Trophoblast cell (in vitro differentiated cells and primary cell): Measurements from ENCODE around the gene CPNE7.

ENCODE experiments used
- DNase-seq, 2 donors: peaks; one replicate each; pipeline ENCODE4 v3.0.0-alpha.2; 2016
- H2AFZ ChIP-seq: 2 replicates; pipeline ENCODE4 v1.6.1; 2013; ENCODE audit warnings: low read length, moderate library complexity, mild to moderate bottlenecking; ENCODE audit not compliant: insufficient read depth, poor library complexity
- H2AK5ac ChIP-seq: 2 replicates; pipeline ENCODE4 v1.6.1; 2013; ENCODE audit warnings: mild to moderate bottlenecking, low read length
- H2BK120ac ChIP-seq: 2 replicates; pipeline ENCODE4 v1.6.1; 2013; ENCODE audit warnings: low read length, mild to moderate bottlenecking, moderate library complexity; ENCODE audit not compliant: insufficient read depth, poor library complexity
- H2BK12ac ChIP-seq: 2 replicates; pipeline ENCODE4 v1.6.1; 2013; ENCODE audit warnings: mild to moderate bottlenecking, low read length, moderate library complexity
- H2BK5ac ChIP-seq: 2 replicates; pipeline ENCODE4 v1.6.1; 2013; ENCODE audit warnings: low read length, low read depth, moderate library complexity, mild to moderate bottlenecking; ENCODE audit not compliant: poor library complexity
- H3K14ac ChIP-seq: 2 replicates; pipeline ENCODE4 v1.6.1; 2013; ENCODE audit warnings: mild to moderate bottlenecking, low read length
- H3K18ac ChIP-seq: 2 replicates; pipeline ENCODE4 v1.6.1; 2013; ENCODE audit warnings: mild to moderate bottlenecking, low read length
- H3K23ac ChIP-seq: 2 replicates; pipeline ENCODE4 v1.6.1; 2013; ENCODE audit warnings: low read length
- H3K27ac ChIP-seq: 2 replicates; pipeline ENCODE4 v1.5.1; 2013; ENCODE audit warnings: low read depth, mild to moderate bottlenecking, inconsistent platforms, low read length, moderate library complexity
- H3K27me3 ChIP-seq: 2 replicates; pipeline ENCODE4 v1.6.1; 2013; ENCODE audit warnings: inconsistent platforms, mild to moderate bottlenecking, low read length, moderate library complexity; ENCODE audit not compliant: insufficient read depth
- H3K36me3 ChIP-seq, 2 experiments: 1 replicate in 1 of 2; 2 replicates in 1 of 2; pipeline ENCODE4 v1.6.1; 2013; ENCODE audit warnings: low read length in 2 of 2, mild to moderate bottlenecking in 2 of 2, moderate library complexity in 1 of 2; ENCODE audit not compliant: insufficient read depth in 2 of 2, control insufficient read depth in 1 of 2
- H3K4ac ChIP-seq: 2 replicates; pipeline ENCODE4 v1.6.1; 2013; ENCODE audit warnings: low read depth, mild to moderate bottlenecking, low read length, moderate library complexity
- H3K4me1 ChIP-seq, 2 experiments: 1 replicate in 1 of 2; 2 replicates in 1 of 2; pipeline ENCODE4 v1.6.1; 2013; ENCODE audit warnings: low read length in 2 of 2, mild to moderate bottlenecking in 2 of 2, moderate library complexity in 1 of 2; ENCODE audit not compliant: insufficient read depth in 2 of 2, control insufficient read depth in 1 of 2
- H3K4me2 ChIP-seq: 2 replicates; pipeline ENCODE4 v1.6.1; 2013; ENCODE audit warnings: inconsistent platforms, mild to moderate bottlenecking, low read length, moderate library complexity
- H3K4me3 ChIP-seq: 2 replicates; pipeline ENCODE4 v1.5.1; 2013; ENCODE audit warnings: mild to moderate bottlenecking, low read depth, low read length, inconsistent platforms
- H3K79me1 ChIP-seq: one replicate; pipeline ENCODE4 v1.6.1; 2013; ENCODE audit warnings: low read length
- H3K79me2 ChIP-seq: 2 replicates; pipeline ENCODE4 v1.6.1; 2013; ENCODE audit warnings: low read length, mild to moderate bottlenecking; ENCODE audit not compliant: control insufficient read depth, insufficient read depth, poor library complexity
- H3K9ac ChIP-seq: 2 replicates; pipeline ENCODE4 v1.6.1; 2013; ENCODE audit warnings: mild to moderate bottlenecking, low read length
- H3K9me3 ChIP-seq: 2 replicates; pipeline ENCODE4 v1.6.1; 2013; ENCODE audit warnings: low read depth, mild to moderate bottlenecking, control low read depth, inconsistent platforms, low read length; ENCODE audit not compliant: insufficient read depth
- H4K12ac ChIP-seq: 2 replicates; pipeline ENCODE4 v1.6.1; 2013; ENCODE audit warnings: low read depth, mild to moderate bottlenecking, low read length, moderate library complexity
- H4K8ac ChIP-seq: 2 replicates; pipeline ENCODE4 v1.6.1; 2013; ENCODE audit warnings: low read depth, mild to moderate bottlenecking, low read length, moderate library complexity
- H4K91ac ChIP-seq: one replicate; pipeline ENCODE4 v1.6.1; 2013; ENCODE audit warnings: low read depth, mild to moderate bottlenecking, low read length, moderate library complexity
- WGBS: extraction: QIAGEN DNeasy Blood & Tissue Kit; methylation state at CpG from one replicate; pipeline ENCODE4 v1.1.7; 2013; ENCODE audit warnings: missing lambda C conversion rate; ENCODE audit not compliant: insufficient read length, insufficient coverage; ENCODE audit errors: extremely low coverage; 5-methylcytosine and 5-hydroxymethylcytosine counted together

Gene CPNE7

DNA sequence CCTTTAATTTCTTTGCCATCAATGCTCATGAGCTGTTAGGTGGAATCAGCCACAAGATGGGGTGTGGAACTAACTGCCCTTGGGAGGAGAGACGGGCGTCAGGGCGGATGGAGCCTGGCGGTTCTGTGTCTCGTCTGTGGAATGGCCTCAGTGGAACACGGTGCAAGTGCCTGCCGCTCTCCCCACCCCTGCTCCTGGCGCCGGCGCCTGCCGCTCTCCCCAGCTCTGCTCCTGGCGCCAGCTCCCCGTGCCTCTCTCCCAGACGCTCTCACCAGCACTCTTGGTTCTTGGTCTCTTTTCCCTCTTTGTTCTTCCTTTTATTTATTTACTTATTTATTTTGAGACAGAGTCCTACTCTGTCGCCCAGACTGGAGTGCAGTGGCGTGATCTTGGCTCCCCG lies 28.3 kb upstream of the CPNE7 start:
- no peak overlapping the region for H4K8ac ChIP-seq
- peaks cover 3% of the 10 kb centered on the region for H3K9me3 ChIP-seq
- no peak overlapping the region for H3K4ac ChIP-seq

DNA sequence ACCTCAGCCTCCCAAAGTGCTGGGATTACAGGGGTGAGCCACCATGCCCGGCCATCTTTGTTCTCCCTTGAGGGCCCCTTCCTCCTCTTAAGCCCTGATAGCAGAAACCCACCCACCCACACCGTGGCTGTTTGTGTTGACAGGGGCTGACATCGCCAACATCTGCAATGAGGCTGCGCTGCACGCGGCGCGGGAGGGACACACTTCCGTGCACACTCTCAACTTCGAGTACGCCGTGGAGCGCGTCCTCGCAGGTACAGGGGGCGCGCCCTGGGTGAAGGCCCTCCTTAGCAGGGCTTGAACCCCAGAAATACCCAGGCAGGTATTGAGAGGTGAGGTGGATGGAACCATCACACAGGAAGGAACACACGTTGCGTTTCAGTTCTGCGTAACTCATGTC lies 27.7 kb upstream of the CPNE7 start:
- no peak overlapping the region for H2BK12ac ChIP-seq
- no peak overlapping the region for H4K12ac ChIP-seq
- peaks cover 3% of the 10 kb centered on the region for H3K9me3 ChIP-seq
- no peak overlapping the region for H2AK5ac ChIP-seq
- no peak overlapping the region for H3K23ac ChIP-seq
- no peaks in the 10 kb centered on the region for H3K27me3 ChIP-seq
- no peak overlapping the region for H2BK120ac ChIP-seq
- no peak overlapping the region for H3K14ac ChIP-seq
- H3K4me1 ChIP-seq = no peaks in the 10 kb centered on the region
- H3K79me1 ChIP-seq = no peaks in the 10 kb centered on the region
- no peak overlapping the region for H2AFZ ChIP-seq
- H3K27ac ChIP-seq = no peak overlapping the region
- no peak overlapping the region for H4K91ac ChIP-seq
- no peak overlapping the region for H3K4me2 ChIP-seq
- H2BK5ac ChIP-seq = no peak overlapping the region
- WGBS = no CpG with 5 or more reads among the region's 20 CpGs
- no peak overlapping the region for H3K9ac ChIP-seq
- H3K79me2 ChIP-seq = no peaks in the 10 kb centered on the region
- H3K4me3 ChIP-seq = no peak overlapping the region
- DNase-seq = no peak
- peaks cover 67 to 74% of the 10 kb centered on the region in 2 experiments for H3K36me3 ChIP-seq
- H3K4ac ChIP-seq = no peak overlapping the region
- H4K8ac ChIP-seq = no peak overlapping the region
- H3K18ac ChIP-seq = no peak overlapping the region

More for the DNA sequence above, 28.3 kb upstream of the CPNE7 start:
- H3K4me1 ChIP-seq = no peaks in the 10 kb centered on the region
- H3K4me2 ChIP-seq = no peak overlapping the region
- peaks cover 64 to 71% of the 10 kb centered on the region in 2 experiments for H3K36me3 ChIP-seq
- no peak overlapping the region for H3K18ac ChIP-seq
- H3K27ac ChIP-seq = no peak overlapping the region
- no peak overlapping the region for H3K23ac ChIP-seq
- no peak overlapping the region for H2AFZ ChIP-seq
- H2AK5ac ChIP-seq = no peak overlapping the region
- H3K4me3 ChIP-seq = no peak overlapping the region
- no peak overlapping the region for H3K9ac ChIP-seq
- H4K91ac ChIP-seq = no peak overlapping the region
- no peaks in the 10 kb centered on the region for H3K27me3 ChIP-seq
- no peak overlapping the region for H4K12ac ChIP-seq
- H2BK12ac ChIP-seq = no peak overlapping the region
- no peak for DNase-seq
- no peak overlapping the region for H3K14ac ChIP-seq
- no peaks in the 10 kb centered on the region for H3K79me1 ChIP-seq
- H2BK120ac ChIP-seq = no peak overlapping the region
- no peaks in the 10 kb centered on the region for H3K79me2 ChIP-seq
- WGBS = no CpG with 5 or more reads among the region's 17 CpGs
- H2BK5ac ChIP-seq = no peak overlapping the region

DNA sequence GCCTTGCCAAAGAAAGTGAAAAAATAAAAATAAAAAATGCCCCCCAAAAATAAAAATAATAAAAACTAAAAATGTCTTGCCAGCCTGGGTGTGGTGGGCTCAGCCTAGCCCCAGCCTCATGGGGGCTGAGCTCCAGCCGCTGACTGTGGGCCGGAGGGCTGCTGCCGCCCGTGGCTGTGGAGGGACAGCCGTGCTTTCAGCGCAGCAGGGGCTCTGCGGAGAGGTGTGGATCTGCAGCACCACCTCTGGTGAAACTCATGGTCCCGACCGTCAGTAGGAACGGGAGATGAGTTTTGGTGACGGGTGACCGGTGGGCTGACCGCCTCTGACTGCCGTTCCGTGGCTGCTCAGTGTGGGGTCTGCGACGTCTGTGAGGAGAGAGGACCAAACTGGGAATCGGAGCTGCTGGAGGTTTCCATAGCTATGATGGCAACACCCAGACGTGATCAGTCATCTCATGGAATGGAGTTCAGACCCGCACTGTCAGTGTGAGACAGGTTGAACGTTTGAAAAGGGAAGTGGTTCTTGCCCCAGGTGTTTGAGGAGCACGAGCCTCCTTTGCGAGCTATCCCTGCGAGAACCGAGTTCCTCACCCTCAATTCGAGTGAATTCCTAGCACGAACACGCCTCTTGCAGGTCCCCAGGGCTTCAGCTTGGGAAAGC lies 27.1 kb upstream of the CPNE7 start:
- H3K27me3 ChIP-seq = no peaks in the 10 kb centered on the region
- no peaks in the 10 kb centered on the region for H3K79me1 ChIP-seq
- H3K4ac ChIP-seq = no peak overlapping the region
- H3K9me3 ChIP-seq = peaks cover 3% of the 10 kb centered on the region
- H3K4me3 ChIP-seq = no peak overlapping the region
- no peak overlapping the region for H2BK120ac ChIP-seq
- H3K36me3 ChIP-seq = peaks cover 72 to 75% of the 10 kb centered on the region in 2 experiments
- no peak overlapping the region for H4K91ac ChIP-seq
- no peaks in the 10 kb centered on the region for H3K4me1 ChIP-seq
- DNase-seq = no peak
- H3K9ac ChIP-seq = no peak overlapping the region
- H3K79me2 ChIP-seq = no peaks in the 10 kb centered on the region
- no peak overlapping the region for H3K4me2 ChIP-seq
- no peak overlapping the region for H3K18ac ChIP-seq
- H3K14ac ChIP-seq = no peak overlapping the region
- no peak overlapping the region for H3K23ac ChIP-seq
- no peak overlapping the region for H3K27ac ChIP-seq
- H2AFZ ChIP-seq = no peak overlapping the region
- H4K12ac ChIP-seq = no peak overlapping the region
- no peak overlapping the region for H2BK5ac ChIP-seq
- H2AK5ac ChIP-seq = no peak overlapping the region
- no peak overlapping the region for H4K8ac ChIP-seq
- WGBS = no CpG with 5 or more reads among the region's 28 CpGs
- no peak overlapping the region for H2BK12ac ChIP-seq

DNA sequence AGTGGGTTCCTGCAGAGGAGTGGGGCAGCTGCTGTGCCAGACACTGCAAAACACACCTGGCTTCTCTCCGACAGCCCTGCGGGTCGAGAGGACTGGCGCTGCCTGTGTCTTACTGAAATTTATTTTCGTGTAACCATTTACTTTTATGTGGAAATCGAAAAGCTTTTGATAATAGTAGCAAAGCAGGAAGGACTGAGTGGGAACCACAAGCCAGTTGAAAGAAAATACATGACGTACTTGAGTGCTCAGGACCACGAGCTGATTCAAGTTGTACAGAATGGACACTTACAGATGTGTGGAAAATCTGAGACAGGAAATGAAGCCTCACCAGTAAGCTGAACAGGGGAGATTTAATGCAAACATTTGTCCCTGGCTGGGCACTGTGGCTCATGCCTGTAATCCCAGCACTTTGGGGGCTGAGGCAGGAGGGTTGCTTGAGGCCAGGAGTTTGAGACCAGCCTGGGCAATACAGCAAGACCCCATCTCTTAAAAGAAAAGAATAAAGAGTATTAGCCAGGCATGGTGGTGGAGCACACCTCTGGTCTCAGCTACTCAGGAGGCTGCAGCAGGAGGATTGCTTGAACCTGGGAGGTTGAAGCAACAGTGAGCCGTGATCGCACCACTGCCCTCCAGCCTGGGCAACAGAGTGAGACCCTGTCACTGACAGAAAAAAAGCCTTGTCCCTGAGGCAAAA lies 26.4 kb upstream of the CPNE7 start:
- DNase-seq = no peak
- peaks cover 3% of the 10 kb centered on the region for H3K9me3 ChIP-seq
- no CpG with 5 or more reads among the region's 10 CpGs for WGBS

More for the DNA sequence above, 26.4 kb upstream of the CPNE7 start:
- H3K4ac ChIP-seq = no peak overlapping the region
- H3K4me3 ChIP-seq = no peak overlapping the region
- H3K79me2 ChIP-seq = no peaks in the 10 kb centered on the region
- H3K9ac ChIP-seq = no peak overlapping the region
- H2AK5ac ChIP-seq = no peak overlapping the region
- H3K4me1 ChIP-seq = no peaks in the 10 kb centered on the region
- no peak overlapping the region for H2BK5ac ChIP-seq
- no peak overlapping the region for H2BK12ac ChIP-seq
- no peaks in the 10 kb centered on the region for H3K79me1 ChIP-seq
- H3K23ac ChIP-seq = no peak overlapping the region
- no peaks in the 10 kb centered on the region for H3K27me3 ChIP-seq
- peaks cover 78% of the 10 kb centered on the region in 2 experiments for H3K36me3 ChIP-seq
- no peak overlapping the region for H3K4me2 ChIP-seq
- no peak overlapping the region for H4K12ac ChIP-seq
- H4K91ac ChIP-seq = no peak overlapping the region
- H4K8ac ChIP-seq = no peak overlapping the region
- H3K27ac ChIP-seq = no peak overlapping the region
- H2BK120ac ChIP-seq = no peak overlapping the region
- H2AFZ ChIP-seq = no peak overlapping the region
- H3K18ac ChIP-seq = no peak overlapping the region
- no peak overlapping the region for H3K14ac ChIP-seq
